ENCODE measurements around the gene RNF10. TPM values are rescaled to one million over a fixed set of nuclear protein-coding genes. Genes with fewer than 3 reads are reported as not detected.

Gene RNF10
- total RNA-seq, 1 donor from 2014 or later: 190 TPM

GRCh38 chr12:120490833-120491512 lies 43.2 kb upstream of the RNF10 start:
- Histone ChIP-seq H3K27me3 (no peaks in the 10 kb centered on the region), H3K36me3 (no peaks in the 10 kb centered on the region), H3K4me1 (peaks cover 9% of the 10 kb centered on the region), H3K9me3 (no peaks in the 10 kb centered on the region), H3K27ac (no peak overlapping the region), H3K4me3 (no peak overlapping the region)
- ATAC-seq (no peak), DNase-seq (no peak)
- intact Hi-C loops (cut with DNase I): no loop called here
- no peak for TF ChIP-seq CTCF (IDR thresholded peaks at IDR 0.05)

- ATAC-seq (no peak), DNase-seq (no peak)
- Histone ChIP-seq H3K9me3 (no peaks in the 10 kb centered on the region), H3K36me3 (peaks cover 16% of the 10 kb centered on the region), H3K27me3 (no peaks in the 10 kb centered on the region), H3K27ac (peak overlapping the region; percentile 90), H3K4me3 (peak overlapping the region; percentile 97), H3K4me1 (peaks cover 20% of the 10 kb centered on the region)
- TF ChIP-seq CTCF (IDR thresholded peaks at IDR 0.05): no peak
- intact Hi-C loops (cut with DNase I): no loop called here
These were observed 38.9 kb upstream of the RNF10 start for GRCh38 chr12:120495186-120495730.

GRCh38 chr12:120495731-120496412 lies 38.3 kb upstream of the RNF10 start, which contains the start of gene DYNLL1:
DYNLL1 (plus strand) TSS chr12:120496113; CDS start chr12:120496422, 309 bp downstream.
- no peak for TF ChIP-seq CTCF (IDR thresholded peaks at IDR 0.05)
- H3K4me1 ChIP-seq: peaks cover 20% of the 10 kb centered on the region
- ATAC-seq (peak; percentile 99), DNase-seq (peak; percentile 97)
- intact Hi-C loops (cut with DNase I): no loop called here
- H3K9me3 ChIP-seq: no peaks in the 10 kb centered on the region
- H3K27ac ChIP-seq: peak within 1 kb of the TSS; percentile 90
- peaks cover 16% of the 10 kb centered on the region for H3K36me3 ChIP-seq
- H3K27me3 ChIP-seq: no peaks in the 10 kb centered on the region
- H3K4me3 ChIP-seq: peak within 1 kb of the TSS; percentile 97

GRCh38 chr12:120496413-120497340 lies 37.5 kb upstream of the RNF10 start:
- no peaks in the 10 kb centered on the region for H3K9me3 ChIP-seq
- TF ChIP-seq CTCF (IDR thresholded peaks at IDR 0.05): no peak
- intact Hi-C loops (cut with DNase I): no loop called here
- peak; percentile 69 for ATAC-seq
- no peaks in the 10 kb centered on the region for H3K27me3 ChIP-seq
- peaks cover 20% of the 10 kb centered on the region for H3K4me1 ChIP-seq
- H3K36me3 ChIP-seq: peaks cover 16% of the 10 kb centered on the region
- H3K4me3 ChIP-seq: peak overlapping the region; percentile 97
- peak; percentile 82 for DNase-seq
- H3K27ac ChIP-seq: peak overlapping the region; percentile 90

GRCh38 chr12:120497524-120498150 lies 36.5 kb upstream of the RNF10 start:
- Histone ChIP-seq H3K4me1 (peaks cover 20% of the 10 kb centered on the region), H3K9me3 (no peaks in the 10 kb centered on the region), H3K4me3 (peak overlapping the region; percentile 97), H3K36me3 (peaks cover 21% of the 10 kb centered on the region), H3K27ac (peak overlapping the region; percentile 90), H3K27me3 (no peaks in the 10 kb centered on the region)
- intact Hi-C loops (cut with DNase I): no loop called here
- ATAC-seq (no peak), DNase-seq (no peak)
- TF ChIP-seq CTCF (IDR thresholded peaks at IDR 0.05): no peak
